HG02642 (cell line): ENCODE results near the gene SEMA7A.
A peak's percentile ranks its signal among the peaks of the same experiment; 100 is the strongest.
"Not testable (repeated sequence)": the region's sequence is repeated elsewhere in the genome, so short reads cannot be mapped to it uniquely, and the experiment has no call there.

ENCODE experiments used
- ATAC-seq: cut with Tn5 transposase; IDR thresholded peaks from one replicate; pipeline ENCODE4 v1.9.1; 2021; ENCODE audit warnings: mild to moderate bottlenecking; ENCODE audit not compliant: unreplicated experiment, poor library complexity

Gene SEMA7A

GRCh38 chr15:74377831-74378766, 55.7 kb downstream of the SEMA7A start:
- ATAC-seq, result no peak

- ATAC-seq, result no peak
Measured at GRCh38 chr15:74376825-74377581, 56.8 kb downstream of the SEMA7A start.

DNA sequence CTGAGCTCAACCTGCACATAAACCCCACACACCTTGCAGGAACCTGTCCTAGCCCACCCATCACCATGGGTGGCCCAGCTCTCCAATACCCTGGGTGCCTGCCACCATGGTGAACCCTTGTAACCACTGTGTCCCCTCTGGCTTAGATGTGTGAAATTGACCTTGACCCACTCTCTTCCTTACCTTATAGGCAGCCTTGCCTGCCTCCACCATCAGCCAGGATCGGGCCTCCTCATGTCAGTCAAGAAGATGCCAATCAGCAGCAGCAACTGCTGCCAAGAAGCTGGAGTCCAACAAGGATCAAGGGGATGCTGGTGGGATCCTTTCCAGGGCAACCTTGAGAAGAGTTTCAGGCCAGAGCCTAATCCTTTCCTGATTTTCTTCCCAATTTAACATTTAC, 57.5 kb downstream of the SEMA7A start:
- ATAC-seq, result no peak

GRCh38 chr15:74375303-74375693, 58.5 kb downstream of the SEMA7A start:
- ATAC-seq, result no peak

DNA sequence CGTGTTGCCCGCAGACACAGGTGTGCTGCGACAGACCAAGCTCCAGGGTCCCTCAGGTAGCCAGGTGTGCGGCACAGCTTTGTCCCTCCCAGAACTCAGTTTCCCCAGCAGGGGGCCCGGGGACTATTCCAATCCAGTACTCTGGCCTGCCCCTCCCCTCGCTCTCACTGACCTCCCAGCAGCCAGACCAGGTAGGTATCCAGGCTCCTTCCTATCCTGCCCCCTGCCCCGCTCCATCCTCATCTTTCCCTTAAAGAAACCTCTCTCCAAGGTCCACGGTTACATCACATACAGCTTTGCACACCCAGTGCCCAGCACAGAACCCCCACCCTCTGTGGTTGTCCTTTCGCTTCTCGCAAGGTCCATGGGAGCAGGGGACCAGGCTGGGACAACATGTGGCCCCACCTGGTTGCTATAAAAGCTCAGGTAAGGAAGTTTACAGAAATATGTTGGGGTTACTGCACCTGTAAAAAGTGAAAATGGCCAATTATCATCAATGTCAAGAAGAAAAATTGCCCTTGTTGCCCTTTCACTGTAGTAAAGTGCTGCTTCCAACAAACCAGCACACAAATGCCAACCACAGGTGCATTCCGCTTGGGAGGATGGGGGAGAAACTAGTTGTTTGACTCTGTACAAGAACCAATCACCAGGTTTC, 59.0 kb downstream of the SEMA7A start:
- ATAC-seq, result no peak

- ATAC-seq, result peak; percentile 79
Measured at GRCh38 chr15:74373731-74374647, 59.8 kb downstream of the SEMA7A start.

GRCh38 chr15:74373056-74373650, 60.6 kb downstream of the SEMA7A start:
- ATAC-seq, result no peak

GRCh38 chr15:74370471-74370870, 63.3 kb downstream of the SEMA7A start:
- ATAC-seq, result no peak

DNA sequence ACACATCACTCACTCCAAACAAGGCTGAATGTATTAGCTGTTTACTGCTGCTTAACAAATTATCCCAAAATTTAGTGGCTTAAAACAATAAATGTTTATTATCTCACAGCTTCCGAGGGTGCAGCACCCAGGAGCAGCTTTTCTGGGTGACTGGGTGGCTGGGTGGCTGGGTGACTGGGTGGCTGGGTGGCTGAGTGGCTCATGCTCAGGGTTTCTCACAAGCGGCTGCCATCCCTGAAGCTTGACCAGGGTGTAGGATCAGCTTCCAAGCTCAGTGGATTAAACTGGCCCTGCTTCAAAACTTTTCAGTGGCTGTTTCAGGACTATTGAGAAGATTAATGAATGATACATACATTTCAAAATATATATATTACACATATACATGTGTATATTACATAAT, 64.0 kb downstream of the SEMA7A start:
- no peak for ATAC-seq

GRCh38 chr15:74369084-74369745, 64.5 kb downstream of the SEMA7A start:
- no peak for ATAC-seq

DNA sequence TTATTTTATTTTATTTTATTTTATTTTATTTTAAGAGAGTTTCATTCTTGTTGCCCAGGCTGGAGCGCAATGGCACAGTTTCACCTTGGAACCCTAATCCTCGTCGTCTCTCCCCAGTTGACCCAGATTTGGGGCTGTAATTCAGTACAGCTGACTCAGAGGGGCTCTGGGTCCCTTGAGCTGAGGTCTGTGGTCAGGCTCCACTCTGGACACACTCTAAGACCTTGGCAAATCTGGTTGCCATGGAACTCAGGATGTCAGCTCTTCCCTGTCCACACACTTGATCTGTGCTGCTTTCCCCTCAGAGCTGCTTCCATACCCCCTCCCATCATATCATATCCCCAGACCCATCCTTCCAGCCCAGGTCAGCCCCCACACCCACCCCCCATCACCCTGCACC, 65.6 kb downstream of the SEMA7A start:
- no peak for ATAC-seq

DNA sequence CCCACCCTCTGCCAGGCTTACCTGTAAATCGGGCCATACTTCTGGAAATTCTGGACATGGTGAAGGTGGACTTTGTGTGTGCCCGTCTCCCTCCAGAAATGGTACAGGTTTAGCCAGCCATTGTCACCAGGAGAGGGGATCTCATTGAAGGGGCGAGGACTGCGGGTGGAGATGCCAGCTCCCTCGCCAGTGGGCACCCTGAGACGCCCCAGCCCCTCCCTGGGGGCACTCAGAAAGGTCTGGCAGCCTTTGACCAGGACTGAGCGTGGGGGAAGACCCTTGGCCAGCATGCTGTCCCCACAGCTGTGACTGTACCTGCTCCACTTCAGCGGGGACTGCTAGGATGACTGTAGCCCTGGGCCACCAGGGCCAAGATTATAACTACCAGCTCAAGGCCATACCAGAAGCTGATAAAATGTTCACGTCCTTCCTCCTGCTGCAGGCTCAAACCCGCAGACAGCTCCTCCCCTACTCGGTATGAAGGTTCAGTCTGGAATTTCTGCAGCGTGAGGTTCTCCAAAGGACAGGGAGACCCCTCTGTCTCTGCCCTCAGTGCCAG, 66.4 kb downstream of the SEMA7A start, which contains the start of gene CYP11A1:
Gene CYP11A1, minus strand, starts transcription at position 351 of the 559 bp plus-strand sequence. Its CDS starts 61 bp downstream, at position 290.
- no peak for ATAC-seq

DNA sequence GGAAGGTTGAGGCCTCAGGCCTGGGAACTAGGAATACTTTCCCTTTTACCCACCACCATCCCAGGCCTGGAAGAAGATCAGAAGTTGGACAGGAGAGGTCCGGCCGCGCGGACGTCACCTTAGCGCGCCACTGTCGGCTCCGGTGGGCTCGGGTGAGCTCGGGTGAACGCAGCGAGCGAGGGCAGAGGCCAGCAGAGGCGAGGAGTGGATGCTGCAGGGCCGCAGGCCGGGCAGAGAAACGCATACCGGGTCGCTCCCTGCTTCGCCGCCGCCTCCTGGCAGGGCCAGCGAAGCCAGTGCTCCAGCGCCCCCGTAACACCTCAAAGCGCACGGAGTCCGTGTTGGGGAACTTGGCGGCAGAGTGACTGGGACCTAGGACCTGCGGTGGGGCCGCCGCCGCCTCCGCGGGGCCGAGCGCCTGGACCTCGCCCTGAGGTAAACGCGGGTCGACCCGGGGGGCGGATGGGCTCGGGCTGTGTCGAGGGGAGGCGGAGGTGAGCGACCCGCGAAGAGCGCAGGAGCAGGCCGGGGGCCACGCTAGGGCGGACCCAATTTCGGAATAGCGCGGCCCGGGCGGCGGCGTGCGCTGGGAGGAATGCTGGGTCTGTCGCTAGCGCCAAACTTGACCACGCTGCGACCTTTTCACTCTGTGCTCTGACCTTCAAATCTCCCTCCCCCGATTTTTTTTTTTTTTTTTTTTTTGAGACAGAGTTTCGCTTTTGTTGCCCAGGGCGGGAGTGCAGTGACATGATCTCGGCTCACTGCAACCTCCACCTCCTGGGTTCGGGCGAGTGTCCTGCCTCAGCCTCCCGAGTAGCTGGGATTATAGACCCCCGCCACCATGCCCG, 67.9 kb downstream of the SEMA7A start:
- no peak for ATAC-seq

GRCh38 chr15:74364936-74365597, 68.7 kb downstream of the SEMA7A start:
- no peak for ATAC-seq

DNA sequence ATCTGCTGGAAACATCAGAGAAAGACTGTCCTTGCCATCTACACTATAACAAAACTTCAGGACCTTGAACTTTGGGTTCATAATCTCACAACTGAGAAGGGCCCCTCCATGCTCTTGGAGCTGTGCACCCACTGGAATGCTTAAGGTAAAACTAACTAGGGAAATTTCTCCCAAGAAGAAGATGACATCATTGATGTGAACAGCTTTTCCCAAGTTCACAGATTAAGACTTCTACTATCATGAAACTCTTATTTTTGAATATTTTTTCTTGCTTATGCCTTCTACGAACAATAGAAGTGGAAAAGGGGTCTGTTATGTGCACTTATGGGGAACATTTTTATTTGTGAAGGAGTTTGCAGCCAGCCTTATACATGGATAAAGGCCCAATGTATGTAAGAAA, 71.3 kb downstream of the SEMA7A start:
- no peak for ATAC-seq

DNA sequence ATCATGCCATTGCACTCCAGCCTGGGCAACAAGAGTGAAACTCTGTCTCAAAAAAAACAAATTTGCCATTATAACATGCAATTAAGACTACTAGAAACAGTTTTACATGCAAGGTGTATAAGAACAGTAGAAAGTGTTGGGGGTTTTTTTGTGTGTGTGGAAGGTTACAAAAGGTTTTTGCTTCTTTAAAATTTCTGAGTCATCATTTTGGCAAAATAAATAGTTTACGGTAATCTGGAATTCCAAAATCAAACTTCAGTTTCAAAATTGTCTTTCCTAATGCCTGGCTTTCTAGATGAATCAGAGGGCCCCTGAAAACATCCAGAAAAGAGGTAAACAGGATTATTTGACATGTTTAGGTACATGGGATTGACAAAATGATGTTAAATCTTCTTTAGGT, 72.9 kb downstream of the SEMA7A start:
- ATAC-seq, result not testable (repeated sequence)

DNA sequence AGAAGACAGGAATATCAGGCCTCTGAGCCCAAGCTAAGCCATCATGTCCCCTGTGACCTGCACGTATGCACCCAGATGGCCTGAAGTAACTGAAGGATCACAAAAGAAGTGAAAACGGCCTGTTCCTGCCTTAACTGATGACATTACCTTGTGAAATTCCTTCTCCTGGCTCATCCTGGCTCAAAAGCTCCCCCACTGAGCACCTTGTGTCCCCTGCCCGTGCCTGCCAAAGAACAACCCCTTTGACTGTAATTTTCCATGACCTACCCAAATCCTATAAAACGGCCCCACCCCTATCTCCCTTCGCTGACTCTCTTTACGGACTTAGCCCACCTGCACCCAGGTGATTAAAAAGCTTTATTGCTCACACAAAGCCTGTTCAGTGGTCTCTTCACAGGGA, 74.4 kb downstream of the SEMA7A start:
- not testable (repeated sequence) for ATAC-seq
